Upper lobe of right lung (tissue), 1 donor: ENCODE measurements around the gene MON2. TPM values are rescaled to one million over a fixed set of nuclear protein-coding genes. Genes with fewer than 3 reads are reported as not detected.

ENCODE experiments used
- ATAC-seq: fragments of 200-7000 bp; cut with Tn5 transposase; one replicate; pipeline ENCODE4 v1.9.1; 2020; ENCODE audit warnings: mild to moderate bottlenecking, moderate library complexity
- DNase-seq: peaks from one replicate; pipeline ENCODE4 v3.0.0-alpha.2; 2020
- H3K27ac ChIP-seq: fragments of 200-600 bp; one replicate; pipeline ENCODE4 v1.8.0; 2022
- H3K27me3 ChIP-seq: fragments of 200-600 bp; one replicate; pipeline ENCODE4 v1.8.0; 2022; ENCODE audit warnings: mild to moderate bottlenecking
- H3K36me3 ChIP-seq: fragments of 200-600 bp; one replicate; pipeline ENCODE4 v1.8.0; 2022
- H3K4me1 ChIP-seq: fragments of 200-600 bp; one replicate; pipeline ENCODE4 v1.8.0; 2022
- H3K4me3 ChIP-seq: fragments of 200-600 bp; one replicate; pipeline ENCODE4 v1.8.0; 2022; ENCODE audit warnings: mild to moderate bottlenecking
- H3K9me3 ChIP-seq: fragments of 200-600 bp; one replicate; pipeline ENCODE4 v1.8.0; 2022
- CTCF ChIP-seq: fragments of 200-600 bp; IDR thresholded peaks from one replicate; pipeline ENCODE4 v1.8.0; 2022; ENCODE audit warnings: antibody characterized with exemption
- intact Hi-C: fragments of 100-400 bp; cut with DNase I; formaldehyde crosslinking; loops from one replicate; pipeline ENCODE4 v1.11.0; 2022
- total RNA-seq: library from RNA; stranded (reverse); fragmentation: NEBNext Ultra II Directional; extraction: Animal tissue kit (Norgen Biotek cat#: 25700); gene quantifications from one replicate; pipeline ENCODE4 v1.2.1, GENCODE V29; 2021
- donor health status: DM: no; HTN: yes; CAD: no; lungs with severe emphysema.

Gene MON2
- total RNA-seq, 1 donor from 2014 or later = 58.2 TPM

- Histone ChIP-seq H3K4me1 (no peaks in the 10 kb centered on the region), H3K9me3 (no peaks in the 10 kb centered on the region), H3K4me3 (no peak overlapping the region), H3K27me3 (no peaks in the 10 kb centered on the region), H3K27ac (no peak overlapping the region), H3K36me3 (peaks cover 11% of the 10 kb centered on the region)
- intact Hi-C loops = no loop called here
- no peak for DNase-seq
- TF ChIP-seq CTCF = no peak
- no peak for ATAC-seq
Observed at GRCh38 chr12:62520361-62520760, 53.7 kb downstream of the MON2 start.

- TF ChIP-seq CTCF = no peak
- H3K27ac ChIP-seq = no peak overlapping the region
- intact Hi-C loops = no loop called here
- no peaks in the 10 kb centered on the region for H3K9me3 ChIP-seq
- H3K4me3 ChIP-seq = no peak overlapping the region
- no peaks in the 10 kb centered on the region for H3K4me1 ChIP-seq
- no peak for ATAC-seq
- no peak for DNase-seq
- H3K27me3 ChIP-seq = no peaks in the 10 kb centered on the region
- H3K36me3 ChIP-seq = peaks cover 8% of the 10 kb centered on the region
Observed at GRCh38 chr12:62522984-62523383, 56.4 kb downstream of the MON2 start.

GRCh38 chr12:62523619-62524018, 57.0 kb downstream of the MON2 start:
- intact Hi-C loops = no loop called here
- no peak for TF ChIP-seq CTCF
- H3K27ac ChIP-seq = no peak overlapping the region
- H3K4me3 ChIP-seq = no peak overlapping the region
- peaks cover 8% of the 10 kb centered on the region for H3K36me3 ChIP-seq
- DNase-seq (no peak), ATAC-seq (no peak)
- H3K27me3 ChIP-seq = no peaks in the 10 kb centered on the region
- no peaks in the 10 kb centered on the region for H3K9me3 ChIP-seq
- H3K4me1 ChIP-seq = no peaks in the 10 kb centered on the region

GRCh38 chr12:62525271-62525670, 58.6 kb downstream of the MON2 start:
- no peaks in the 10 kb centered on the region for H3K27me3 ChIP-seq
- no peak for ATAC-seq
- no peaks in the 10 kb centered on the region for H3K9me3 ChIP-seq
- TF ChIP-seq CTCF = no peak
- peaks cover 8% of the 10 kb centered on the region for H3K36me3 ChIP-seq
- H3K4me3 ChIP-seq = no peak overlapping the region
- no peak for DNase-seq
- H3K4me1 ChIP-seq = no peaks in the 10 kb centered on the region
- intact Hi-C loops = no loop called here
- no peak overlapping the region for H3K27ac ChIP-seq

- peaks cover 27% of the 10 kb centered on the region for H3K36me3 ChIP-seq
- H3K27ac ChIP-seq = no peak overlapping the region
- ATAC-seq = no peak
- no peaks in the 10 kb centered on the region for H3K4me1 ChIP-seq
- H3K9me3 ChIP-seq = no peaks in the 10 kb centered on the region
- no peaks in the 10 kb centered on the region for H3K27me3 ChIP-seq
- no peak for DNase-seq
- intact Hi-C loops = no loop called here
- no peak for TF ChIP-seq CTCF
- H3K4me3 ChIP-seq = no peak overlapping the region
Observed at GRCh38 chr12:62530596-62530995, 64.0 kb downstream of the MON2 start.

GRCh38 chr12:62532333-62532732, 65.7 kb downstream of the MON2 start:
- H3K9me3 ChIP-seq = no peaks in the 10 kb centered on the region
- H3K36me3 ChIP-seq = peaks cover 33% of the 10 kb centered on the region
- intact Hi-C loops = no loop called here
- DNase-seq (no peak), ATAC-seq (peak; percentile 74)
- H3K27ac ChIP-seq = no peak overlapping the region
- no peaks in the 10 kb centered on the region for H3K4me1 ChIP-seq
- H3K4me3 ChIP-seq = no peak overlapping the region
- H3K27me3 ChIP-seq = no peaks in the 10 kb centered on the region
- no peak for TF ChIP-seq CTCF
